Measurements from ENCODE around the gene SLC2A9.
"Not testable (repeated sequence)": the region's sequence is repeated elsewhere in the genome, so short reads cannot be mapped to it uniquely, and the experiment has no call there.

The SLC2A9 gene

GRCh38 chr4:9916346-9916745, 105.0 kb downstream of the SLC2A9 start:
- in situ Hi-C loops (cut with HindIII; ENCODE audit: low pct_unique_long_range_greater_than_20kb, low sequenced_read_pairs) = no loop called here
- DNase-seq (ENCODE audit: low read depth in 1 of 2, low spot score in 1 of 2) = no peak

GRCh38 chr4:9913846-9914245, 107.5 kb downstream of the SLC2A9 start:
- in situ Hi-C loops (cut with HindIII; ENCODE audit: low pct_unique_long_range_greater_than_20kb, low sequenced_read_pairs) = no loop called here
- TF ChIP-seq JUND (IDR thresholded peaks at IDR 0.05; ENCODE audit: low read depth) = no peak
- DNase-seq (ENCODE audit: low read depth in 1 of 2, low spot score in 1 of 2) = no peak

More at GRCh38 chr4:9916346-9916745, 105.0 kb downstream of the SLC2A9 start:
- no peak for TF ChIP-seq JUND (IDR thresholded peaks at IDR 0.05; ENCODE audit: low read depth)

- in situ Hi-C loops (cut with HindIII; ENCODE audit: low pct_unique_long_range_greater_than_20kb, low sequenced_read_pairs) = no loop called here
- no peak for DNase-seq (ENCODE audit: low read depth in 1 of 2, low spot score in 1 of 2)
- no peak for TF ChIP-seq JUND (IDR thresholded peaks at IDR 0.05; ENCODE audit: low read depth)
These were observed 114.3 kb downstream of the SLC2A9 start for GRCh38 chr4:9906996-9907395.

- no peak for DNase-seq (ENCODE audit: low read depth in 1 of 2, low spot score in 1 of 2)
- no peak for TF ChIP-seq JUND (IDR thresholded peaks at IDR 0.05; ENCODE audit: low read depth)
- in situ Hi-C loops (cut with HindIII; ENCODE audit: low pct_unique_long_range_greater_than_20kb, low sequenced_read_pairs) = no loop called here
These were observed 116.2 kb downstream of the SLC2A9 start for GRCh38 chr4:9904976-9905587.

- TF ChIP-seq JUND (IDR thresholded peaks at IDR 0.05; ENCODE audit: low read depth) = no peak
- in situ Hi-C loops (cut with HindIII; ENCODE audit: low pct_unique_long_range_greater_than_20kb, low sequenced_read_pairs) = no loop called here
- DNase-seq (ENCODE audit: low read depth in 1 of 2, low spot score in 1 of 2) = no peak
These were observed 118.0 kb downstream of the SLC2A9 start for GRCh38 chr4:9903317-9903716.

- no peak for TF ChIP-seq JUND (IDR thresholded peaks at IDR 0.05; ENCODE audit: low read depth)
- no peak for DNase-seq (ENCODE audit: low read depth in 1 of 2, low spot score in 1 of 2)
- in situ Hi-C loops (cut with HindIII; ENCODE audit: low pct_unique_long_range_greater_than_20kb, low sequenced_read_pairs) = no loop called here
These were observed 120.0 kb downstream of the SLC2A9 start for GRCh38 chr4:9901257-9901656.

GRCh38 chr4:9900633-9901032, 120.7 kb downstream of the SLC2A9 start:
- in situ Hi-C loops (cut with HindIII; ENCODE audit: low pct_unique_long_range_greater_than_20kb, low sequenced_read_pairs); DNase-seq (ENCODE audit: low read depth in 1 of 2, low spot score in 1 of 2): not testable (repeated sequence)

- no peak for TF ChIP-seq JUND (IDR thresholded peaks at IDR 0.05; ENCODE audit: low read depth)
- DNase-seq (ENCODE audit: low read depth in 1 of 2, low spot score in 1 of 2) = no peak
- in situ Hi-C loops (cut with HindIII; ENCODE audit: low pct_unique_long_range_greater_than_20kb, low sequenced_read_pairs) = no loop called here
These were observed 121.8 kb downstream of the SLC2A9 start for GRCh38 chr4:9899306-9900055.

GRCh38 chr4:9898596-9899305, 122.5 kb downstream of the SLC2A9 start:
- TF ChIP-seq JUND (IDR thresholded peaks at IDR 0.05; ENCODE audit: low read depth) = no peak
- in situ Hi-C loops (cut with HindIII; ENCODE audit: low pct_unique_long_range_greater_than_20kb, low sequenced_read_pairs) = no loop called here
- peak; percentile 17 to 61 for DNase-seq (ENCODE audit: low read depth in 1 of 2, low spot score in 1 of 2)

GRCh38 chr4:9895333-9895705, 126.0 kb downstream of the SLC2A9 start:
- no peak for TF ChIP-seq JUND (IDR thresholded peaks at IDR 0.05; ENCODE audit: low read depth)
- in situ Hi-C loops (cut with HindIII; ENCODE audit: low pct_unique_long_range_greater_than_20kb, low sequenced_read_pairs) = no loop called here
- no peak for DNase-seq (ENCODE audit: low read depth in 1 of 2, low spot score in 1 of 2)

GRCh38 chr4:9894644-9895332, 126.5 kb downstream of the SLC2A9 start:
- DNase-seq (ENCODE audit: low read depth in 1 of 2, low spot score in 1 of 2) = no peak
- in situ Hi-C loops (cut with HindIII; ENCODE audit: low pct_unique_long_range_greater_than_20kb, low sequenced_read_pairs) = no loop called here
- TF ChIP-seq JUND (IDR thresholded peaks at IDR 0.05; ENCODE audit: low read depth) = no peak

- in situ Hi-C loops (cut with HindIII; ENCODE audit: low pct_unique_long_range_greater_than_20kb, low sequenced_read_pairs) = no loop called here
- no peak for TF ChIP-seq JUND (IDR thresholded peaks at IDR 0.05; ENCODE audit: low read depth)
- no peak for DNase-seq (ENCODE audit: low read depth in 1 of 2, low spot score in 1 of 2)
These were observed 127.8 kb downstream of the SLC2A9 start for GRCh38 chr4:9893329-9894108.
